HG02798 (cell line): Measurements from ENCODE around the gene MCM3AP.
"Not testable (repeated sequence)": the region's sequence is repeated elsewhere in the genome, so short reads cannot be mapped to it uniquely, and the experiment has no call there.

Source experiments
- ATAC-seq: cut with Tn5 transposase; IDR thresholded peaks from one replicate; pipeline ENCODE4 v1.9.1; 2021; ENCODE audit warnings: mild to moderate bottlenecking; ENCODE audit not compliant: unreplicated experiment, poor library complexity

Gene MCM3AP

DNA sequence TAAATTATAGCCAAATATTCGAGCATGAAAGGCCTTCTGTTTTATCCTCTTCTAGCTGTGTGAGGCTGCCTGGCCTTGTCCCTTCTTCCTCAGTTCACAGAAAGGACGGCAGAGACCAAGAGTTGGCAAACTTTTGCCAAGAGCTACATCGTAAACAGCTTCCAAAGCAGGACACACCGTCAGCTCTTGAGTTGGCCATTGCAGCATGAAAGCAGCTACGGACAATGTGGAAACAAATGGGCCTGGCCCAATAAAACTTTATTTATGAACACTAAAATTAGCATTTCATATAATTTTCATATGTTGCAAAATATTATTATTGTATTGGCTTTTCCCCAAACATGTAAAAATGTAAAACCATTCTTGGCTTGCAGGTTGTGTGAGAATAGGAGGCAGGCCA, 27.5 kb upstream of the MCM3AP start:
- no peak for ATAC-seq

GRCh38 chr21:46311568-46311967, 26.2 kb upstream of the MCM3AP start:
- ATAC-seq = no peak

- ATAC-seq = not testable (repeated sequence)
Measured at GRCh38 chr21:46310260-46310659, 24.8 kb upstream of the MCM3AP start.

DNA sequence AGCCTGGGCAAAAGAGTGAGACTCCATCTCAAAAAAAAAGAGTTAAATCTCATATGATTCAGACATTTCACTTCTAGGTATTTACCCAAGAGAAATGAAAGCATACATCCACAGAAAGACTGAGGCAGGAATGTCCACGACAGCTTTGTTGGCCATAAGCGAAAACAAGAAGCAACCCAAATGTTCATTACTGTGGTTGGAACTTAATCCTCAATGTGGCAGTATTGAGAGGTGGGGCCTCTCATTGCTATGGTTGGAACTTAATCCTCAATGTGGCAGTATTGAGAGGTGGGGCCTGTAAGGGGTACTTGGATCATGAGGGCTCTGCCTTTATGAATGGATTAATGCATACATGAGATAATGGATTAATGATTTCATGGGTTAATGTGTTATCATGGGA, 23.0 kb upstream of the MCM3AP start:
- ATAC-seq = no peak

DNA sequence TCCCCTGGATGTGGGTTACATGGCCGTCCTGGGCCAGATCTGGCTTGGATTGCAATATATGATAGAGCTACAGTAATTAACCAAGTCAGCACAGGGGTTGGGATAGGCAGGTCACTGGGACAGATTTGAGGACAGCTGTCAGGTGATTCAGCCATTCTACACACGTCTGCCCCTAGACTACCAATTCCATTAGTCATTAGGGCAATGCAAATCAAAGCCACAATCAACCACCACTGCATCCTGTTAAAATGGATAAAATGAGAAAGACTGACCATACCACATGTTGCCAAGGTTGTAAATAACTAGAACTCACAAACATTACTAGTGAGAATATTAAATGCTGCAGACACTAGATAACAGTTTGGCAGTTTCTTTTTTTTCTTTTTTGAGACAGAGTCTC, 22.2 kb upstream of the MCM3AP start:
- no peak for ATAC-seq

- ATAC-seq = no peak
Measured at GRCh38 chr21:46304955-46305354, 19.5 kb upstream of the MCM3AP start.

GRCh38 chr21:46304437-46304836, 19.0 kb upstream of the MCM3AP start:
- no peak for ATAC-seq

- ATAC-seq = no peak
Measured at GRCh38 chr21:46301759-46302158, 16.3 kb upstream of the MCM3AP start.

DNA sequence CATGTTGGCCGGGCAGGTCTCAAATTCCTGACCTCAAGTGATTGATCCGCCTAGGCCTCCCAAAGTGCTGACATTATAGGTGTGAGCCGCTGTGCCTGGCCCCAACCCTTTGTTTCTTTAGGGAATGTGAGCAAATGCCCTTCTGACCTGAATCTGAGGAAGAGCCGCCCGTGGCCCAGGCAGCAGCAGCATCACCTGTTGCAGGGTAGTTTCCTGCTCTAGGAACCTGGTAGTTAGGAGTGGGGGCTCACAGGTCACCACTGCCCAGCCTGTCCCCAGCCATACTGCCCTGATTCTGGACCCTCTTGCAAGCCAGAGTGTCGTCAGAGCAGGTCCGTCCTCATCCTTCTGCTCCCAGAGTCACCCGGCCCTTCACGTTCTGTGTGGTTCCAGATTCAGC, 13.8 kb upstream of the MCM3AP start:
- ATAC-seq = no peak

- no peak for ATAC-seq
Measured at GRCh38 chr21:46297338-46298271, 12.2 kb upstream of the MCM3AP start.

GRCh38 chr21:46295996-46296752, 10.8 kb upstream of the MCM3AP start:
- ATAC-seq = no peak

DNA sequence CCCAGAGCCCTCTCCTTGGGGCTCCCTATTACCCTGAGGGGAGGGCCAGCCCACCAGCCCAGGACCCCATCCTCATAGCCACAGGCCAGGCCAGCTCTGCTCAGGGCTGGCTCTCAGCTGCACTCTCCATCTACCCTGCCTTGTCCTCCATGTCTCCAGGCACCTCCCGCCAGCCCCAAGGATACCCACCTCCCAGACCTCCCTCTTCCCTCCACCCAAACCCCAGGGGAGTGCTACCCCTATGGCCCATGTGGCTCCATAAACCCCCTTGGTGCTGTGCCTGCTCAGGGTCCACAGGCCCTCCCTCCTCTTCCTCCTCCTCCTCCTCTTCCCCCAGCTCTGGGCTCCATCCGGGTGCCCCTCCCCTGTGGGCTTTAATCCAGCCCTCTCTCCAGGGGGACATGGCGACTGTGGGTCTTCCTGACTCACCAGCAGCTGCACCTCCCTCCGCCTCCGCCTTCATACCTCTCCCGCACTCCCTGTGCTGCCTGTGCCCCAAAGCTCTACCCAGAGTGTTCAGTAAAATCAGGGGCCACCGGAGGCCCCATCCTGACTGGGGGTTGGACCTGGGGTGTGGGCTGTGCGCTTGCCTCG, 9.9 kb upstream of the MCM3AP start:
- ATAC-seq = no peak

DNA sequence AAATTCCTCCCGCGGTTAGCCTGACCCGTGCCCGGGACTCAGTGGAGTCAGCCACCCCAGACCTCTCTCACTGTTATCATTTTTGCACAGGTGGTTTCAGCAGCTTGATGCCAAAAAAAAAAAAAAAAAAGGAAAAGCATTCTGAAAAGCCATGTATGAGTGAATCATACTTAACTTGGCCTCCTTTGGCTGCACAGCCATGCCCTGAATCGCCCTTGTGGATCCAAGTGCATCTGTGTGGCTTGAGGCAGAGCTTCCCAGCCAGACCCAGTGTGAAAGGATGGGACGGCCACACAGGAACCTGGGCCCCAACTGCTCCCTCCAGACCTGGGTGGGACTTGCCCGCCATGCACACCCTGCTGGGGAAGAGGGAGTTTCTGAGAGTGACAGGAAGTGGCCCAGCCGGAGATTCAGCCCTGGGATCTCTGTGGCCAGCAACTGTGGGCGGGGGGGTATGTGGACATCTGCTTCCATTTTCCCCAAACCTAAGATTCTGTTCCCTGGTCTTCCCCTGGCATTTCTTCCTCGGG, 9.3 kb upstream of the MCM3AP start:
- ATAC-seq = no peak

- no peak for ATAC-seq
Measured at GRCh38 chr21:46291561-46291960, 6.2 kb upstream of the MCM3AP start.

DNA sequence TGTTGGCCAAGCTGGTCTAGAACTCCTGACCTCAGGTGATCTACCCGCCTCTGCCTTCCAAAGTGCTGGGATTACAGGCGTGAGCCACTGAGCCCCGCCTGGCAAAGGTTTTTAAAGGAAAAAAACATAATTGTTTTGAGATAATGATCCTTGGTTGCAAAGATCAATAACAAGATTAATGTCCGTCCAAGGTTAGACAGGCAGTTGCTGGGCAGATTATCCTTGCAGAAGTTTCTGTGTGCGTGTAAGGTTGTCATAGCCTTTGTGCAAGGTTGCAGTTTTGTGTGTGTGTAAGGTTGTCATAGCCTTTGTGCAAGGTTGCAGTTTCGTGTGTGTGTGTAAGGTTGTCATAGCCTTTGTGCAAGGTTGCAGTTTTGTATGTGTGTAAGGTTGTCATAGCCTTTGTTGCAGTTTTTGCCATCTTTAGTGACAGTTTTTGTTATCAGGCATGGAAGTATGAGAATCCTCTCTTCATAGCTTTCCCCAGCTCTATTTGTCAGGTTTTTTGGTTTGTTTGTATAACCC, 4.3 kb upstream of the MCM3AP start:
- ATAC-seq = no peak

DNA sequence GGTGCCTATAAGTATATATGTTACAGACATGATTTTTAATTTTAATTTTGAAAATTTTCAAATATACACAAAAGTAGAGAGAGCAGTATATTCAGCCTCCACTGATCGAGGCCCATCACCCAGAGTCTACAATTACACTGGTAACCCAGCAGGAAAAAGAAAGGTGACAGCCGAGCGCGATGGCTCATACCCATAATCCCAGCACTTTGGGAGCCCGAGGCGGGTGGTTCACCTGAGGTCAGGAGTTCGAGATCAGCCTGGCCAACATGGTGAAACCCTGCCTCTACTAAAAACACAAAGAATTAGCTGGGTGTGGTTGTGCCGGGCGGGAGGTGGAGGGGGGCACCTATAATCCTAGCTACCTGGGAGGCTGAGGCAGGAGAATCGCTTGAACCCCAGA, 2.1 kb upstream of the MCM3AP start:
- ATAC-seq = no peak

GRCh38 chr21:46286648-46287002, 1.2 kb upstream of the MCM3AP start:
- ATAC-seq = no peak

- ATAC-seq = peak; percentile 92
Measured at GRCh38 chr21:46285761-46286647, 593 bp upstream of the MCM3AP start, which contains the start of gene YBEY. YBEY (plus strand) TSS chr21:46286342; CDS start chr21:46286914, 572 bp downstream.

DNA sequence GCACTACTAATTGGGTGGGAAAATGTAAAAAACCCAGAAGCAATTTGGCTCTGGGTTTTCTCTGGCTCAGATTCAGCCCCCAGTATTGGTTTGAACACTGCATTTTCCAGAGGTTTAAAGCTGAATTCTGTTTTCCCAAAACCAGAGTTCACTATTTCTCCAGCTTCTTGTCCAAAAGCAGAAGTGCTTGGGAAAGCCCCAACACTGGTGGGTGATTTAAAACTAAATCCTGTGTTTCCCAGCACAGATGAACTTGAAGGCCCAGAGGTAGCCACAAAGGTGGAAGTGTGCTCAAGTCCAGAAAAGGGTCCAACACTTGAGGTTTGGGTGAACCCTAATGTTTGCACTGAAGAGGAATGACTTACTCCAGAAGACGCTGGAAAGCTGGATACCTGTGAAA, 678 bp downstream of the MCM3AP start:
- no peak for ATAC-seq
